Fibroblast of villous mesenchyme (primary cell): Measurements from ENCODE around the gene CEACAM4. TPM values are rescaled to one million over a fixed set of nuclear protein-coding genes. Genes with fewer than 3 reads are reported as not detected.
"Not testable (repeated sequence)": the region's sequence is repeated elsewhere in the genome, so short reads cannot be mapped to it uniquely, and the experiment has no call there.

Experiments
- DNase-seq: peaks from one replicate; pipeline ENCODE4 v3.0.0-alpha.2; 2010; ENCODE audit warnings: low read depth
- H3K4me3 ChIP-seq: 2 replicates; pipeline ENCODE4 v1.5.1; 2011; ENCODE audit warnings: low read depth, mild to moderate bottlenecking, low read length
- total RNA-seq: library from RNA; depleted of rRNA; stranded (reverse); fragments of >200 nt; gene quantifications from 2 replicates; pipeline ENCODE4 v1.2.3, GENCODE V29; 2012
- TF ChIP-seq, protein P1 (sequence below): IDR thresholded peaks from 2 replicates; pipeline ENCODE4 v1.5.1; 2012; ENCODE audit warnings: low read depth, mild to moderate bottlenecking, low read length; ENCODE audit not compliant: insufficient read depth

The CEACAM4 gene
- total RNA-seq, result not detected in 2 replicates

DNA sequence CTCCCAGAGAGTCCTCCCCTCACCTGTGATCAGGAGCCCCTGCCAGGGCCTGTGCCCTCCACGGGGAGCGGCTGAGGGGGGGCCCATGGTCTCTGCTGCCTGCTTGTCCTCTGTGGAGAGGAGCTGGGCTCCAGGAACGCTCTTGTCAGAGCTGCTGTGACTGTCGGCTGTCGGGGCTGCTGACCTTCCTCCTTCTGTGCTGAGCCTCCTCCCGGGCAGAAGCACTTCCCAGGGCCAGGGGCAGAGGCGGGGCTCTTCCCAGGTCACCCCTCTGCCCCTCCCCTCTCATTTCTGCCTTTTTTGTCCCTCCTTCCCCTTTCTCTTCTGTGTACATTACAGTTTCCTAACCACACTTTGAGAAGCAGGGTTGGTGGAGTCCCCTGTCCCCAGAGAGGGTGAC, at the start of gene CEACAM4:
Gene CEACAM4, minus strand, starts transcription at position 198 of the 400 bp plus-strand sequence. Its CDS starts 111 bp downstream, at position 87.
- TF ChIP-seq, protein P1, sequence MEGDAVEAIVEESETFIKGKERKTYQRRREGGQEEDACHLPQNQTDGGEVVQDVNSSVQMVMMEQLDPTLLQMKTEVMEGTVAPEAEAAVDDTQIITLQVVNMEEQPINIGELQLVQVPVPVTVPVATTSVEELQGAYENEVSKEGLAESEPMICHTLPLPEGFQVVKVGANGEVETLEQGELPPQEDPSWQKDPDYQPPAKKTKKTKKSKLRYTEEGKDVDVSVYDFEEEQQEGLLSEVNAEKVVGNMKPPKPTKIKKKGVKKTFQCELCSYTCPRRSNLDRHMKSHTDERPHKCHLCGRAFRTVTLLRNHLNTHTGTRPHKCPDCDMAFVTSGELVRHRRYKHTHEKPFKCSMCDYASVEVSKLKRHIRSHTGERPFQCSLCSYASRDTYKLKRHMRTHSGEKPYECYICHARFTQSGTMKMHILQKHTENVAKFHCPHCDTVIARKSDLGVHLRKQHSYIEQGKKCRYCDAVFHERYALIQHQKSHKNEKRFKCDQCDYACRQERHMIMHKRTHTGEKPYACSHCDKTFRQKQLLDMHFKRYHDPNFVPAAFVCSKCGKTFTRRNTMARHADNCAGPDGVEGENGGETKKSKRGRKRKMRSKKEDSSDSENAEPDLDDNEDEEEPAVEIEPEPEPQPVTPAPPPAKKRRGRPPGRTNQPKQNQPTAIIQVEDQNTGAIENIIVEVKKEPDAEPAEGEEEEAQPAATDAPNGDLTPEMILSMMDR, result no peak
- no peak for DNase-seq
- H3K4me3 ChIP-seq, result no peak within 1 kb of the TSS

DNA sequence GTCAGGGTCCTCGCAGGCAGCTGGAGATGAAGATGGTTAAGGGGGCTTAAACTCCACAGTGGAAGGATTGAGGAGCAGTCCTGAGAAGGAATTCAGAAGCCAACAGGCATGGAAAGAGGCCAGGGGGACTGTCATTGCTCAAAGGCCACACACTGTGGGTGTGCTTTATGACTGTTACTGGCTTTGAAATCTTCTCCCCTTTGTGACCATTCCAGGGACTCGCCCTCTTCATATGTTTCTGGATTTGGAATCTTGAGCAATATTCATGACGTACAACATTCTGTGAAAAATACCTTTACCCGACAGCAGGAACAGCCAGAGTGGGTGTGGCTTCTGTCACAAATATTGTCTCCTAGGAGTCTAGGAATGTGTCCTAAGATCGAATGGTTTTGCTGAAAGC, 44.6 kb upstream of the CEACAM4 start:
- TF ChIP-seq, protein P1, result no peak
- DNase-seq, result no peak
- H3K4me3 ChIP-seq, result no peak overlapping the region

DNA sequence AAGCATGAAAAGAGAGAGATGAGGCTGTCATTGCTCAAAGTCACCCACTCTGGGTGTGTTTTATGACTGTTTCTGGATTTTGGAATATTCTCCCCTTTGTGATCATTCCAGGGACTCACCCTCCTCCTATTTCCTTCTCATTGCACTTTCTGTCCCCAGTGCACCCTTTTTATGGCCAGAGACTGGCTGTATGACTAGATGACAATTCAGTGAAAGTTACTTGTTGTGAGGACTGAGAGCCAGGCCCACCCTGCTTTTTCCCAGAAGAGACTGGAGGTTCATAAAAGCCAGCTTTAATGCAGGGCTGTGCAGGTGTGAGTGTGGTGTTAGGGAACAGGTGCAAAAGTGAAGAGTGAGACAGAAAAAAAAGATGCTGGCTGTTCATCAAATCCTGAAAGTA, 43.9 kb upstream of the CEACAM4 start:
- no peak overlapping the region for H3K4me3 ChIP-seq
- TF ChIP-seq, protein P1, result no peak
- no peak for DNase-seq

DNA sequence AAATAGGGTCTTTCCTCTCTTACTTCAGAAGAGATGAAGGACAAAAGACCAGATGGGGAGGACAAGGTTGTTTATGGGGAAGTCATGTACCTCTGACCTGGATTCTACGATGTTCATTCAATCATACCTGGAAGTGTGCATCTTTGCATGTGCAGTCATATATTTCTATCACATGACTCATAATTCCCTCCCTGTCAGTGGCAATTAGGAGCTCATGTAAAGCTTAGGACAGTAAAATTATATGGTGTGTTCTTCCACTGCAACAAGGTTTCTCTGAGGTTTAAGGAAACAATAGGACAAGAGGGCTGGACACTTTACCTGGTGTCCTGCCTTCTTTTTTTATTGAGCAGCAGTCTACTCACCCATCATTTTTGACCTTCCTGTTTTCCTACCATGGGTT, 41.4 kb upstream of the CEACAM4 start:
- no peak for DNase-seq
- no peak overlapping the region for H3K4me3 ChIP-seq
- TF ChIP-seq, protein P1, result no peak

DNA sequence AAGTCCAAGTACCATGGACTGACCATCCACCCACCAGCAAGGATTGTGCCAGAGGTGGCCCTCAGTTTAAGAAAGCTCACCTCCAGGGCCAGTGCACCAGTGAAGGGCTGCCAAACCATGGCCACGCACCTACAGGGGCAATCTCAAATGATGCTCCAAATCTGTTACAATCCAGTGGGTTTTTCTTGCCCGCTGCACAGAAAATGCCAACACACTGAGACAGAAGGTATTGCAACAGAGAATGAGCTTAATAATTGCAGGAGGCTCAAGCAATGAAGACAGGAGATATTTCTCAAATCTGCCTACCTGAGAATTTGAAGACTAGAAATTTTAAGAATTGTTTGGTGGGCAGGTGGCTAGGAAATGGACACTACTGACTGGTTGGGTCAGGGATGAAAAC, 39.2 kb upstream of the CEACAM4 start:
- TF ChIP-seq, protein P1, result no peak
- DNase-seq, result no peak

DNA sequence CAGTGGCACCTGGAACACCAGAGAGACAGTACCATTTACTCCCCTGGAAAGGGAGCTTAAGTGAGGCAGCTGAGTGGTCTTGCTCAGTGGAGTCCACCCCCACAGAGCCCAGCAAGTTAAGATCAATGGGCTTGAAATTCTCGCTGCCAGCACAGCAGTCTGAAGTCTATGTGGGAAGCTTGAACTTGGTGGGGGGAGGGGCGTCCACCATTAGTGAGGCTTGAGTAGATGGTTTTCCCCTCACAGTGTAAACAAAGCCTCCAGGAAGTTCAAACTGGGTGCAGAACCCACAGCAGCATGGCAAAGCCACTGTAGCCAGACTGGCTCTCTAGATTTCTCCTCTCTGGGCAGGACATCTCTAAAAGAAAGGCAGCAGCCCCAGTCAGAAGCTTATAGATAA, 30.3 kb upstream of the CEACAM4 start:
- DNase-seq, result no peak
- H3K4me3 ChIP-seq, result no peak overlapping the region
- TF ChIP-seq, protein P1, result no peak

More for the DNA sequence above, 39.2 kb upstream of the CEACAM4 start:
- H3K4me3 ChIP-seq, result no peak overlapping the region

DNA sequence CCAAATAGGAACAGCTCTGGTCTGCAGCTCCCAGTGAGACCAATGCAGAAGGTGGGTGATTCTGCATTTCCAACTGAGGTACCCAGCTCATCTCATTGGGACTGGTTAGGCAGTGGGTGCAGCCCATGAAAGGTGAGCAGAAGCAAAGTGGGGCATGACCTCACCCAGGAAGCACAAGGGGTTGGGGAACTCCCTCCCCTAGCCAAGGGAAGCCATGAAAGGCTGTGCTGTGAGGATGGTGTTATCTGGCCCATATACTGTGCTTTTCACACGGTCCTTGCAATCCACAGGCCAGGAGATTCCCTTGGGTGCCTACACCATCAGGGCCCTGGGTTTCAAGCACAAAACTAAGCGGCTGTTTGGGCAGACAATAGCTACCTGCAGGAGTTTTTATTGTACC, 29.9 kb upstream of the CEACAM4 start:
- not testable (repeated sequence) for DNase-seq, H3K4me3 ChIP-seq
